NCI-H345 treated with DMSO at 0.1 percent for 48 hours (cell line): Measurements from ENCODE around the gene TLR4.
A peak's percentile ranks its signal among the peaks of the same experiment; 100 is the strongest.

ENCODE experiments used
- DNase-seq: peaks from one replicate; lab custom pipeline; 2025; ENCODE audit not compliant: unreplicated experiment; lab: John Stamatoyannopoulos, UW

Gene TLR4

DNA sequence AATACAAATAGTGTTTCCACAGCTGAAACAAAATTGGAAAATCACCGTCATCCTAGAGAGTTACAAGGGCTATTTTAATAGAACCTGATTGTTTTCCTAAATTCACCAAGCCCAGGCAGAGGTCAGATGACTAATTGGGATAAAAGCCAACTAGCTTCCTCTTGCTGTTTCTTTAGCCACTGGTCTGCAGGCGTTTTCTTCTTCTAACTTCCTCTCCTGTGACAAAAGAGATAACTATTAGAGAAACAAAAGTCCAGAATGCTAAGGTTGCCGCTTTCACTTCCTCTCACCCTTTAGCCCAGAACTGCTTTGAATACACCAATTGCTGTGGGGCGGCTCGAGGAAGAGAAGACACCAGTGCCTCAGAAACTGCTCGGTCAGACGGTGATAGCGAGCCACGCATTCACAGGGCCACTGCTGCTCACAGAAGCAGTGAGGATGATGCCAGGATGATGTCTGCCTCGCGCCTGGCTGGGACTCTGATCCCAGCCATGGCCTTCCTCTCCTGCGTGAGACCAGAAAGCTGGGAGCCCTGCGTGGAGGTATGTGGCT is at the start of gene TLR4:
TSS of gene TLR4 (plus strand) at position 380 of the 552 bp plus-strand sequence. CDS start at position 450, 70 bp downstream.
- no peak for DNase-seq

DNA sequence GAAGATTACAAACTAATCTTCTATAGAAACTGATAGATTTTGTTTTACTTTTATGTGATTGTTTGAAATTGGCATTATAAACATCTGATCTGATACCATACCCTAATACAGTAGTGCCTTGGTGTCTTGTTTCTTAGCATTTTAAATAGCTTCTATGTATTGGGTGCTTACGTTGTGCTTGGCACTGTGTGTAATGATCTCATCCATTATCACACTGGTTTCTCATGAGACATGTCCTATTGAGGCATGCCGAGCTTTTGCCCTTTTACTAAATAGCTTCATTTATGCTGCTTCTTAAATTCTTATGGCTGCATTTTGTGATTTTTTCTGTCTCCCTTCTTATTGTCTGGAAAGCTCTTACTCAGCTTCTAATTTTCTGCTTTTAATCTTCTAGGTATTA is 48.2 kb upstream of the TLR4 start:
- no peak for DNase-seq

DNA sequence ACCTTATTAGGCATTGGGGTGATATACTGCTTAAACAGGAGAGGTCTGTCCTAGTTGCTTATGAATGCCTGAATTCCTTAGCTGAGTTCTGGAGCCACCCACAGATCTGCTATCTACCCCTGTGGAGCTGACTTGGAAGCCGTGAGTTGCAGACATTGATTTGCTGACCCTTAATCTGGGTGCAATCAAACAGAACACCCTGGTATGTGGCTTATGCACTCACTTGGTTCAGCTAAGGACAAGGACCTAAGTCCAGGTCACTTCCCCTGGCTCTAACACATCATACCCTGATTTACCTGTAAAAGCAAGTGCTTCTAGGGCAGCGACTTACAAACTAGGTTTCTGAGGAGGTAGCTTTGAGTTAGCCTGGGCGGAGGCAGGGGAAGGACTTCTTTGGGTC is 41.6 kb upstream of the TLR4 start:
- no peak for DNase-seq

- no peak for DNase-seq
Measured at GRCh38 chr9:117664419-117664818, 39.8 kb upstream of the TLR4 start.

DNA sequence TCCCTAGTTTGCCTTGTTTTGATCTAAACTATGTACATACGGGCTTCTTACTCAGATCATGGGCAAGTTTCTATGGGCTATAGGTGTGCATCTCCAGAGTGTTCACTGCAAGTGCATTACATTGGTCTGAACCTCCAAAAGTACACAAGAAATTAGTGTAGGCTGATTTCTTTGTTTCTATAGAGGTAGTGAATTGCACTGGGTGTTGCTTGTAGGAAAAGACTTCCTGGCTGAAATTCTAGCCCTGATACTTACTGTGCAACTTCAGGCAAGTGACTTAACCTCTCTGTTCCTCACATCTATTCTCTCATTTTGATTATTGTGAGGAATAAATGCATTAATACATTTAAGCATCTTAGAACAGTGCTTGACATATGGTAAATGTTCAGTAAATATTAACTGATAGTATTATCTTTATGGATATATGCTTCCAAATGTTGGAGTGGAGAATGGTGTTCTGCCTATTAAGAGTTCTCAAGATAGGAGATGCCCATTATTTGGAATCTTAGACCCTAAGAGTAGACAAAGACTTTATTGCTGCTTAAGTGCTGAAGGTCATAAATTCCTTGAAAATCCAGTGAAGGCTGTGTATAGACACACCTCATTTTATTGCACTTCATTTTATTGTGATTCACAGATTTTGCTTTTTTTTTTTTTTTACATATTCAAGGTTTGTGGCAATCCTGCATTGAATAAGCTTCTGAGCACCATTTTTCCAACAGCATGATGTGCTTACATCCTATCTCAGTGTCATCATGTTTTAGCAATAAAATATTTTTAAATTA is 38.4 kb upstream of the TLR4 start:
- DNase-seq, result no peak

DNA sequence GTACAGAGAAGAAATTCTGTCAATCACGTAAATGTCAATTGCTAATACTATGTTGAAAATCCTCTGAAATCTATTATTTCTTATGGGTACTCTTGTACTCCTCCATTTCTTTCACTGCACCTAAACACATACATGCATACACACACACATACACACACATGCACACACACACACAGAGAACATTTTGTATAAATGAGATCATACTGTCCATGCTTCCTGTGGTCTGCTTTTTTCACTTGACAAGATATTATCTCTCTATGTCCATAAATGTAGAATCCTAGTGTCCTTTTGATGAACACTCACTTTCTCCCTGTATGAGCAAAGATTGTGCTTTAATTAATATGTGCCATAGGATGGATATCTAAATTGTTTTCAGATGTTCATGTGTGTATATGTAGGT is 32.7 kb upstream of the TLR4 start:
- no peak for DNase-seq

- DNase-seq, result no peak
Measured at GRCh38 chr9:117672369-117672768, 31.8 kb upstream of the TLR4 start.

DNA sequence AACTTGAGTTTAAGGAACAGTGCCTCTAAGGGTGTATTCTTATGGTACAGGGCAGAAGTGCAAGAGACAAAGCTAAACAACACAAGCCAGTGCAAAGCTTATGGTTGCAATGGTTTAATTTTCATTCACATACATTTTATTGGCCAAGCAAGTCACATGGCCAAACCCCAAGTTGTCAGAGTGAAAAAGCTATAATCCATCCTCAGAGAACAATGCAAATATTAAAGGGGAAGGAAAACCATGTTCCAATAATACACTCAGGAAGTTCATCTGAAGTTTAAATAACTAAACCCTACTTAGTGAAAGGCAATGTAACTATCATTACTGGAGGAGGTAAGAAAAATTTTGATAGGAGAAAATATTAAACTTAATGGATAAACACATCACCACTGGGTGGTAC is 26.6 kb upstream of the TLR4 start:
- no peak for DNase-seq

- DNase-seq, result no peak
Measured at GRCh38 chr9:117678871-117679270, 25.3 kb upstream of the TLR4 start.

DNA sequence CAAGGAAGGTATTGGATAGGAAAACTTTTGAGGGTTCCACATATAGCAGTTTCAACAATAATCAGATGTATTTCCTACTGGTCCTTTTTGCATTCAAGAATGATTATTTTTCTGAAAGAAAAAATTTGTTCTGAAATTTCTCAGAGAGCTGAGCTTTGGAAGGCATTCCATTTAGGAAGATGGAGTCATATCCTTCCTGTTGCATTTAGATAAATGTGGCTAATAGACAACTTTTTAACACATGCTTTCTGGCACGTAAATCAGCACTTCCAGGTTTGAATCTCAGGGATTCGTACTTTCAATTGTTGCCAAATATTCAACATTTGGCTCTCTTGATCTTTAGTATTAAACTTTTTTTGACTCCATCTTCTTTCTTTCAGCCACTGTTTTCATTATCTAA is 24.8 kb upstream of the TLR4 start:
- DNase-seq, result no peak

- DNase-seq, result no peak
Measured at GRCh38 chr9:117681888-117682287, 22.3 kb upstream of the TLR4 start.

GRCh38 chr9:117682955-117683710 is 21.1 kb upstream of the TLR4 start:
- no peak for DNase-seq

- no peak for DNase-seq
Measured at GRCh38 chr9:117687532-117687931, 16.7 kb upstream of the TLR4 start.

- no peak for DNase-seq
Measured at GRCh38 chr9:117691367-117691766, 12.8 kb upstream of the TLR4 start.

DNA sequence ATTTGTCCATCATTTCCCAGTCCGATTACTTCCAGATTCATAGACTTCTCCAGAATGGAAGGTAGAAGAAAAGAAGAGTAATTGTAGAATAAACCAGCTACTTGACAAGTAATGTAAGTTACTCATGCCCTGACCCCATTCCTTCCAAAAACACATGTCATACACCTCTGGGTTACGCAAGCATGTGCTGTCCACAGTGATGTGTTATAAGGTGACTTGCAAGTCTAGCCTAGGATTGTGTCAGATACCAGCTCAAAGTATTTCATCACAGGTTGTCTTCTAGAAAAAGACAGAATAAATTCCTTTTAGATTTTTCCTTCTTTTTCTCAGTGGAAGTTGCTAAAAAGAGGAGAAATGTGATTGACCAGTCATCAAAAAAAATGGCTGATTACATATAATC is 8.0 kb upstream of the TLR4 start:
- no peak for DNase-seq

GRCh38 chr9:117697046-117697445 is 7.2 kb upstream of the TLR4 start:
- no peak for DNase-seq

GRCh38 chr9:117703537-117703936 is 666 bp upstream of the TLR4 start:
- no peak for DNase-seq

DNA sequence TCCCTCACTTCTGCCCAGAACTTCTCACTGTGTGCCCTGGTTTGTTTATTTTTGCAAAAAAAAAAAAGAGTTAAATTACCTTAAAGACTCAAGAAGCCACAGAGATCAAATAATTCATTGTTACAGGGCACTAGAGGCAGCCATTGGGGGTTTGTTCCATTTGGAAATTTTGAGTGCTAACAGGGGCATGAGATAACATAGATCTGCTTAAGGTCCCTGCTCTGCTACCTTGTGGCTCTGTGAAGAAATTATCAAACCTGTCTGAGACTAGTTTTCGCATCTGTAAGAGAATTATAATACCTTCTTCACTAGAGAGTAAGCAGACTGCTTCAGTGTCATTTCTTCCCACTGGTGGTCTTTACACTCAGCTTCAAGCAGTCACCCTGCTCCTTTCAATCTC is 394 bp downstream of the TLR4 start:
- DNase-seq, result no peak

GRCh38 chr9:117705386-117705785 is 1.2 kb downstream of the TLR4 start:
- DNase-seq, result no peak

DNA sequence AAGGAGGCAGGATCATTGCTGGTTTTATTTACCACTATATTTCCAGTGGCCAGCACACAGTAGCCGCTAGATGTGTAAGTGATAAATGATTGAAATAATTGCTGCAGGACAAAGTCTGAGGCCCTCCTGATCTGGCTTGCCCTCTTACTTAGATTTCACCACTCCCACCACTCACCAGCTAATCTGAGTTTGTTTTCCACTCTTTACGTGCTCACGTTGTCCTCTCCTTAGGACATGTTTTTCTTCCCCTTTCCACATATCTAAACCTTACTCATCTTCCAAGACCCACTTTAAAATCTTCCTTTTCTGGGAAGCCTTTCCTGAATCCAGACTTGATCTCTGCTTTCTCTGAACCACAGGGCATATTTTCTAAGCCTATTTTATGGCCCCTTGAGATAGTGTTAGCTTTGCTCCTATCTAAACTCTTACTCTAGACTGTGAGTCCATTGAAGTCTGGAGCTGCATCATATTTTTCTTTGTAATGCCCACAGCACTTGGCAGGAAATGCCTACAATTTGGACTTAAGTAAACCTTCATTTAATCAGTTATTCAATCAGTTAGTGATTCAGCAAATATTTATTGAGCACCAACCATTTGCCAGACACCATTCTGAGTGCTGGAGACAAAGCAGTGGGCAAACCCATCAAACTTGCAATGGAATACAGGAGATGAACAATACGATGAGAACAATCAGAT is 2.4 kb downstream of the TLR4 start:
- DNase-seq, result peak; percentile 14

DNA sequence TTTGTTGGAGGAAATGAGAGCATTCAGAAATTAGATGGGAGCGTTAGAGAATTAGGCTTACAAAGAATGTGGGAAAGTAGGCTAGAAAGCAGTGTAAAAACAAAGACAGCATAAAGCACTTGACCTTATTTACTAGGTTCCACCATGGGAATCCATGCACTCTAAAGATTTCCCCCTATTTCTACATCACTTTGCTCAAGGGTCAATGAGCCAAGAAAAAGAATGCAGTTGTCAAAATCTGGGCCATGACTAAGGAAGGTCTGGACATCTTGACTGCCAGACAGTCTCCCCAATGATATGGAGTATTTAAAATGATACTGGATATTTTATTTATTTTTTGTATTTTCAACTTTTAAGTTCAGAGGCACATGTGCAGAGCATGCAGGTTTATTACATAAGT is 3.4 kb downstream of the TLR4 start:
- DNase-seq, result no peak

DNA sequence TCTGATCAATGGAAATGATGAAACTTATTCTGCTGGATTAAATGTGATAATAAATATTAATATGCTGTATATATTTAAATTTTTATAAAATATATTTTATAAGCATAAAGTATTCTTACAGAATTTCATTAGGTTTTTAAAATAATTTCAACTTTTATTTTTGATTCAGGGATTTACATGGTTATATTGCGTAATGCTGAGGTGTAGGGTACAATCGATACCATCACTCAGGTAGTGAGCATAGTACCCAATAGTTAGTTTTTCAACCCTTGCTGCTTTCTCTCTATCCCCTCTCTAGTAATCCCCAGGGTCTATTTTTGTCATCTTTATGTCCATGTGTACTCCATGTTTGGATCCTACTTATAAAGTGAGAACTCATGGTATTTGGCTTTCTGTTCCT is 5.7 kb downstream of the TLR4 start:
- DNase-seq, result no peak
